Ishikawa (cell line): Measurements from ENCODE around the gene VARS1.

Experiments
- TCF12 ChIP-seq: IDR thresholded peaks from 2 replicates; pipeline ENCODE4 v1.6.1; 2012; ENCODE audit warnings: low read depth
- TEAD4 ChIP-seq: IDR thresholded peaks from 2 replicates; pipeline ENCODE4 v1.6.1; 2012
- TF ChIP-seq, protein P1 (sequence below): IDR thresholded peaks from 2 replicates; pipeline ENCODE4 v1.6.1; 2012; ENCODE audit warnings: low read depth, mild to moderate bottlenecking

DNA sequence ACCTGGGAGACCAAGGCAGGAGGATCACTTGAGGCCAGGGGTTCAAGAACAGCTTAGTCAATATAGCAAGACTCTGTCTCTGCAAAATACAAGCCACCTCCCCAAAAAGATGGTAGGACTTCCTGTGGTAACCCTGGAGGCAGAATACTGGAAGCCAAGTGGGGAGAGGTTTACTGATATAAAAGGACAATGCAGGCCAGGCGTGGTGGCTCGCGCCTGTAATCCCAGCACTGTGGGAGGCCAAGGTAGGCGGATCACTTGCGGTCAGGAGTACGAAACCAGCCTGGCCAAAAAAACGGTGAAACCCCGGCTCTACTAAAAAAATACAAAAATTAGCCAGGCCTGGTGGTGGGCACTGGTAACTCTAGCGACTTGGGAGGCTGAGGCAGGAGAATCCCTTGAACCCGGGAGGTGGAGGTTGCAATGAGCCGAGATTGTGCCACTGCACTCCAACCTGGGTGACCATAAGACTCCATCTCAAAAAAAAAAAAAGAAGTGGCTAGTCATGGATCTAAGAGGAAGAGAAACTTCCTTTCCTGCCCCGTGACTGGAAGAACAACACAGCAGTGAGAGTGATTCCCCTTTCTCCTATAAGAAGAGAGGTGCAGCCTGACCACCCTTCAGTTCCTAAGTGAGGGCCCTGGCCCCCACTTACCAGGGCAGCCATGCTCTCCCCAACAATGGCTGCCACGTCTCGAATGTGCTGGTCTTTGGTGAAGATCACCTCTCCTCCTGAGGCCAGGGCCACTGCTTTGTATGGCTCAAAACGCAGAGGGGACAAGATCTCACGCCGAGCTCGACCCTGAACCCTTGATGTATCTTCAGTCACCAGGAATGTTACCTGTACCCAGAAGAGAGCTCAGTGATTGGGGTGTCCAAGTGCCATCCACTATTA, 26.9 kb downstream of the VARS1 start:
- TF ChIP-seq, protein P1, sequence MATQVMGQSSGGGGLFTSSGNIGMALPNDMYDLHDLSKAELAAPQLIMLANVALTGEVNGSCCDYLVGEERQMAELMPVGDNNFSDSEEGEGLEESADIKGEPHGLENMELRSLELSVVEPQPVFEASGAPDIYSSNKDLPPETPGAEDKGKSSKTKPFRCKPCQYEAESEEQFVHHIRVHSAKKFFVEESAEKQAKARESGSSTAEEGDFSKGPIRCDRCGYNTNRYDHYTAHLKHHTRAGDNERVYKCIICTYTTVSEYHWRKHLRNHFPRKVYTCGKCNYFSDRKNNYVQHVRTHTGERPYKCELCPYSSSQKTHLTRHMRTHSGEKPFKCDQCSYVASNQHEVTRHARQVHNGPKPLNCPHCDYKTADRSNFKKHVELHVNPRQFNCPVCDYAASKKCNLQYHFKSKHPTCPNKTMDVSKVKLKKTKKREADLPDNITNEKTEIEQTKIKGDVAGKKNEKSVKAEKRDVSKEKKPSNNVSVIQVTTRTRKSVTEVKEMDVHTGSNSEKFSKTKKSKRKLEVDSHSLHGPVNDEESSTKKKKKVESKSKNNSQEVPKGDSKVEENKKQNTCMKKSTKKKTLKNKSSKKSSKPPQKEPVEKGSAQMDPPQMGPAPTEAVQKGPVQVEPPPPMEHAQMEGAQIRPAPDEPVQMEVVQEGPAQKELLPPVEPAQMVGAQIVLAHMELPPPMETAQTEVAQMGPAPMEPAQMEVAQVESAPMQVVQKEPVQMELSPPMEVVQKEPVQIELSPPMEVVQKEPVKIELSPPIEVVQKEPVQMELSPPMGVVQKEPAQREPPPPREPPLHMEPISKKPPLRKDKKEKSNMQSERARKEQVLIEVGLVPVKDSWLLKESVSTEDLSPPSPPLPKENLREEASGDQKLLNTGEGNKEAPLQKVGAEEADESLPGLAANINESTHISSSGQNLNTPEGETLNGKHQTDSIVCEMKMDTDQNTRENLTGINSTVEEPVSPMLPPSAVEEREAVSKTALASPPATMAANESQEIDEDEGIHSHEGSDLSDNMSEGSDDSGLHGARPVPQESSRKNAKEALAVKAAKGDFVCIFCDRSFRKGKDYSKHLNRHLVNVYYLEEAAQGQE: no peak
- TF ChIP-seq TEAD4: no peak
- no peak for TF ChIP-seq TCF12
